MM.1S (cell line): ENCODE measurements around the gene MVK.

Experiments
- DNase-seq: peaks from one replicate; pipeline ENCODE4 v3.0.0-alpha.2; 2015
- H2AFZ ChIP-seq: fragments of 300-600 bp; sonication (generic); 2 replicates; pipeline ENCODE4 v1.6.0; 2016; ENCODE audit warnings: antibody characterized with exemption, low read length
- H3F3A ChIP-seq: fragments of 300-600 bp; sonication (generic); 2 replicates; pipeline ENCODE4 v1.6.1; 2016; ENCODE audit warnings: mild to moderate bottlenecking, antibody characterized with exemption, low read length, moderate library complexity, mixed read lengths; ENCODE audit not compliant: insufficient read depth
- H3K27ac ChIP-seq: fragments of 300-600 bp; sonication (generic); 2 replicates; pipeline ENCODE4 v1.5.1; 2016; ENCODE audit warnings: mild to moderate bottlenecking, low read length
- H3K27me3 ChIP-seq: fragments of 300-600 bp; sonication (generic); replicated peaks from 2 replicates; pipeline ENCODE4 v1.6.0; 2016; ENCODE audit warnings: low read length; ENCODE audit not compliant: insufficient read depth
- H3K36me3 ChIP-seq: fragments of 300-600 bp; sonication (generic); replicated peaks from 2 replicates; pipeline ENCODE4 v1.6.1; 2016; ENCODE audit warnings: mild to moderate bottlenecking, low read length, mixed read lengths; ENCODE audit not compliant: insufficient read depth
- H3K4me1 ChIP-seq: fragments of 300-600 bp; sonication (generic); 2 replicates; pipeline ENCODE4 v1.6.1; 2016; ENCODE audit warnings: low read length, mixed read lengths
- H3K4me2 ChIP-seq: fragments of 300-600 bp; sonication (generic); 2 replicates; pipeline ENCODE4 v1.6.0; 2016; ENCODE audit warnings: low read depth, low read length
- H3K4me3 ChIP-seq: fragments of 300-600 bp; sonication (generic); 2 replicates; pipeline ENCODE4 v1.5.1; 2016; ENCODE audit warnings: low read length, mixed read lengths
- H3K79me2 ChIP-seq: fragments of 300-600 bp; sonication (generic); 2 replicates; pipeline ENCODE4 v1.6.1; 2016; ENCODE audit warnings: mixed run types, low read length, mixed read lengths
- H3K9ac ChIP-seq: fragments of 300-600 bp; sonication (generic); 2 replicates; pipeline ENCODE4 v1.6.1; 2016; ENCODE audit warnings: low read length, mixed read lengths
- H3K9me2 ChIP-seq: fragments of 300-600 bp; sonication (generic); replicated peaks from 2 replicates; pipeline ENCODE4 v1.6.1; 2016; ENCODE audit warnings: mild to moderate bottlenecking, low read length, mixed read lengths; ENCODE audit not compliant: insufficient read depth
- H3K9me3 ChIP-seq: fragments of 300-600 bp; sonication (generic); replicated peaks from 2 replicates; pipeline ENCODE4 v1.6.1; 2016; ENCODE audit warnings: mild to moderate bottlenecking, low read length, mixed read lengths; ENCODE audit not compliant: insufficient read depth
- H4K20me1 ChIP-seq: fragments of 300-600 bp; sonication (generic); 2 replicates; pipeline ENCODE4 v1.6.1; 2016; ENCODE audit warnings: mild to moderate bottlenecking, low read length, moderate library complexity, mixed read lengths; ENCODE audit not compliant: insufficient read depth
- CTCF ChIP-seq: fragments of 300-600 bp; sonication (generic); IDR thresholded peaks from 2 replicates; pipeline ENCODE4 v1.5.1; 2016; ENCODE audit warnings: antibody characterized with exemption, low read length, mixed read lengths
- EZH2 ChIP-seq: fragments of 300-600 bp; sonication (generic); optimal IDR thresholded peaks from 2 replicates; pipeline ENCODE3; 2017; ENCODE audit warnings: low read depth, mild to moderate bottlenecking, antibody characterized with exemption, low read length, mixed read lengths
- EZH2phosphoT487 ChIP-seq: fragments of 300-600 bp; sonication (generic); IDR thresholded peaks from 2 replicates; pipeline ENCODE4 v1.6.1; 2018; ENCODE audit warnings: antibody characterized with exemption, low read length

MVK gene

DNA sequence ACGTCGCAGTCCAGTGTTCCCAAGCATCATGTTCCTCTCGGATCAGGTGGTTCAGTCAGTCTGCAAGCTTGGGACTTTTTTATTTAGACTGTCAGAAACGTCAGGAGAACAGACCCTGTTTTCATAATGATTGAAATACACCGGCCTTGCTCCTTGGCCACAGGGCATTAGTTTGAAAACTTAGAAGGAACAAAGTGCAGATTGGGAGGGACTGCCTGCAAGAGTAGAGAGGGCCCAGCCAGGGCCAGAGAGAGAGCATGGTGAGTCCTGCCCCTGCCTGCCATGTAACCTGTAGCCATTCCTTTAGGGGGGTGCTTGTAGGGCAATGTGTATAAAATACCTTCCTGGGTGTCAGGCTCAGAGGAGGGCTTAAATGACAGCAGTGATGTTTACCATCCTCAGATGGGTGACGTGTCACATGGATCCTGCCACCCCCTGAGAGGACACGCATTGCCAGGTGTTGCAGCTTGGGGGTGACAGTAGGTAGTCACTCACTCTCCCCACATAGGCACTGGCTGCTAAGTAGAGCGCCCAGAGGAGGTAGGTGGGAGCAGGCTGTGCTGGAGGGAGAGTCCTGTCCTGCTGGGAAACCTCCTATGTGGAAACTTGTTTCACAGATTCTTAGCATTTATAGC is 46.0 kb upstream of the MVK start:
- TF ChIP-seq CTCF (no peak), EZH2phosphoT487 (no peak), EZH2 (no peak)
- H3F3A ChIP-seq: no peaks in the 10 kb centered on the region
- no peaks in the 10 kb centered on the region for H3K36me3 ChIP-seq
- H2AFZ ChIP-seq: no peak overlapping the region
- H3K27ac ChIP-seq: no peak overlapping the region
- H3K9me3 ChIP-seq: no peaks in the 10 kb centered on the region
- no peaks in the 10 kb centered on the region for H3K9me2 ChIP-seq
- H3K4me3 ChIP-seq: no peak overlapping the region
- no peaks in the 10 kb centered on the region for H3K4me1 ChIP-seq
- no peaks in the 10 kb centered on the region for H4K20me1 ChIP-seq
- DNase-seq: no peak
- H3K27me3 ChIP-seq: no peaks in the 10 kb centered on the region
- H3K9ac ChIP-seq: no peak overlapping the region
- H3K4me2 ChIP-seq: no peak overlapping the region
- no peaks in the 10 kb centered on the region for H3K79me2 ChIP-seq

- no peaks in the 10 kb centered on the region for H3F3A ChIP-seq
- H3K9me3 ChIP-seq: no peaks in the 10 kb centered on the region
- H3K4me3 ChIP-seq: no peak overlapping the region
- no peak for TF ChIP-seq EZH2
- no peak for TF ChIP-seq EZH2phosphoT487
- TF ChIP-seq CTCF: no peak
- no peak overlapping the region for H3K9ac ChIP-seq
- no peaks in the 10 kb centered on the region for H4K20me1 ChIP-seq
- H3K4me1 ChIP-seq: no peaks in the 10 kb centered on the region
- H3K27me3 ChIP-seq: no peaks in the 10 kb centered on the region
- no peak overlapping the region for H3K27ac ChIP-seq
- H3K36me3 ChIP-seq: no peaks in the 10 kb centered on the region
- no peak overlapping the region for H2AFZ ChIP-seq
- H3K79me2 ChIP-seq: no peaks in the 10 kb centered on the region
- H3K9me2 ChIP-seq: no peaks in the 10 kb centered on the region
- DNase-seq: no peak
- no peak overlapping the region for H3K4me2 ChIP-seq
These were observed 43.6 kb upstream of the MVK start for GRCh38 chr12:109529691-109530640.

DNA sequence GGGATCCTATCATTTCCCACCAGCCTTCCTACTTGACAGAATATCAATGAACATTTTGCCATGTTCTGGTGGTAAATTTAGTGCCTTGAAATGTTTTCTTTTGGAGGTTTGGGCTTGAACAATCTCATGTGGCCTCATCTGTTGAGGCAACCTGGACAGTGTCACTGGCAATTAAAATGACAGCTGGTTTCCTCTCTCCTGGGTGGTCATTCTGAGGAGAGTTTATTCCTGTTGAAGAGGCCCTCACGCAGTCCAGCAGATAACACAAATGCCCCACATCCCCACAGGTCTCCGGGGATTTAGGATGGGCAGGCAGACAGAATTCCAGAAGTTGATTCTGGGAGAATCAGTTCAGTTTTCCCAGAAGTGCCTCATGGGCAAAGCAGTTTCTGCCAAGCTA is 42.2 kb upstream of the MVK start:
- DNase-seq: no peak
- TF ChIP-seq EZH2 (no peak), CTCF (no peak), EZH2phosphoT487 (no peak)

More for the DNA sequence above, 42.2 kb upstream of the MVK start:
- no peaks in the 10 kb centered on the region for H3K9me3 ChIP-seq
- no peaks in the 10 kb centered on the region for H3K9me2 ChIP-seq
- H3K4me3 ChIP-seq: no peak overlapping the region
- H3K27me3 ChIP-seq: no peaks in the 10 kb centered on the region
- no peaks in the 10 kb centered on the region for H3K79me2 ChIP-seq
- no peaks in the 10 kb centered on the region for H3F3A ChIP-seq
- no peaks in the 10 kb centered on the region for H3K4me1 ChIP-seq
- no peaks in the 10 kb centered on the region for H3K36me3 ChIP-seq
- H4K20me1 ChIP-seq: no peaks in the 10 kb centered on the region
- H3K4me2 ChIP-seq: no peak overlapping the region
- no peak overlapping the region for H3K9ac ChIP-seq
- no peak overlapping the region for H2AFZ ChIP-seq
- no peak overlapping the region for H3K27ac ChIP-seq
